NCI-H345 treated with DMSO at 0.1 percent for 48 hours (cell line): Measurements from ENCODE around the gene FXYD7.
"Not testable (repeated sequence)": the region's sequence is repeated elsewhere in the genome, so short reads cannot be mapped to it uniquely, and the experiment has no call there.

ENCODE experiments used
- DNase-seq: peaks from one replicate; lab custom pipeline; 2025; ENCODE audit not compliant: unreplicated experiment; lab: John Stamatoyannopoulos, UW

Gene FXYD7

DNA sequence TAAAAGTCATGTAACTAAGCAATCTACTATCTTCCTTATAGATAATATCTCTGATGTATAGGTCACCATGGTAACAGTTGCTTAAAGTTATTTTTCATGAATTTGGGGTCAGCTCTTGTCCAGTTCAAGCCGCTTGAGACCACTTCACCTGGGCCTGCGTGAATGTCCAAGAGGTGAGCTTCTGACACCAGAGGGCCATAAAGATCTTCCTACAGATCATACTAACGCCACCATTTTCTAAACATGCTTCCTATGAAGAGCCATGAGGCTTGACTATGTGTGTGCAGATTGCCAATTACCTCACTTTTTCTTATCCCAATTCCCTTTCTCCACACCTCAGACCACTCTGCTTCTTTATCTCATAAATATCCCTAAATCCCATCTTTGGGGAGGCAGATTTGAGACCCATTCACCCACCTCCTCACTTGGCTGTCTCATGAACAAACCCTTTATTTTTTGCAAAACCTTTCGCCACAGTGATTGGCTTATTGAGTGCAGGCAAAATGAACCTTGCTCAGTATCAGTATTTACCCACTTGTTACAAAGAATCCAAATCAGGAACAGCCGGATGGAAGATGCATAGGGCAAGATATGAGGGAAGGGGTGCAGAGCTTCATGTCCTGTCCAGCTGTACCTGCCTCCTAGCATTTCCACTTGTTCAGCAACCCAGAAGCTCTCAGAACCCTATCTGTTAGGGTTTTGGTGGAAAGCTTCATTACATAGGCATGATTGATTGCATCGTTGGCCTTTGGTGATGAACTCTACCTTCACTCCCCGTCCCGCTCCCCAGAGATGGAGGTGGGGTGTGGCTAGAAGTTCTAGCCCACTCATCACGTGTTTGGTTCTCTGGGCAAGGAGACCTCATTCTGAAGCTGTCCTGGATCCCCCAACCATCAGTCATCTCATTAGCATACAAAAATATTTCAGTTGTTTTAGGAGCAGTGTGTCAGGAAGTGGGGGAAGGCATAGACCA, 51.2 kb downstream of the FXYD7 start:
- DNase-seq = no peak

DNA sequence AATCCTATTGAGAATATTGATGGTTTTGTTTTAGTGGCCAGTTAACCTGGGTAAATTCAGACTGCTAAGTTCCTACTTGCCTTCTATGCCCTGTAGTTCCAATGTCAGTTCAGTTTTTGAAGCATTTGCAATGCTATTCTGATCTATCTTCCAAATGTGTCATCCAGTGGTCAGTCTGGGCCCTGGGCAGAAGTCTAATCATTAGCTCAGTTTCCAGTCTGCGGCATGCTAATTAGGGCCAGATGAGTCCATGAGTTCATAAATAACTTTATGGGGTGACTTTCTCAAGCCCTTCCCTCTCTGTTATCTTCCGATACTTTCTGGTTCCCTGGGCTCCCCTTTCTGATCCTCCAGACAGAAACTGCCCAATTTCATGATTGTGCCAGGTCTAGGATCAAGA, 52.8 kb downstream of the FXYD7 start:
- no peak for DNase-seq

DNA sequence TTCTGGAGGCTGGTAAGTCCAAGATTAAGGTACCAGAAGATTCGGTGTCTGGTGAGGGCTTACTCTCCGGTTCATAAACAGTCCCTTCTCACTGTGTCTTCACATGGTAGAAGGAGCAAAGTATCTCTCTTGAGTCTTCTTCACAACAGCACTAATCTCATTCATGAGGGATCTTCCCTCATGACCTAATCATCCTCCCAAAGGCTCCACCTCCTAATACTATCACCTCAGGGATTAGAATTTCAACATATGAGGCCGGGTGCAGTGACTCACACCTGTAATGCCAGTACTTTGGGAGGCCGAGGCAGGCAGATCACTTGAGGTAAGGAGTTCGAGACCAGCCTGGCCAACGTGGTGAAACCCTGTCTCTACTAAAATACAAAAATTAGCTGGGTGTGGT, 53.8 kb downstream of the FXYD7 start:
- not testable (repeated sequence) for DNase-seq

DNA sequence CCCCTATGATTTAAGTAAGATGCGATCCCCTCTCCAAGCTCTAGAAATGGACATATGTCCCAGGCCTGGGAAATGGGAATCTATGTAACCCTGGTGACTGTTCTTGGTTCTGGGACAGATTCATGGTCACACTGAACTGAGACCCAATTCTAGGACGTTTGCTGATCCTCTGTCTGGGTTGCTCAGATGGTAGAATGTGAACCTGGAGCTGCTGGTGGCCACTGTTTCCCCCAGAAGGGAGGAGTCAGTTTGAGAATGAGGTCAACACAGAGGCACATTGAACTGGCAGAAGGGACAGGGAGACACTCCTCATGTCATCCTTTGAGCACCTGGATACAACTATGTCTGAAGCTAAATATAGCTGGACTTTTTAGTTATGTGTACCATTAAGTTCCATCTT, 56.4 kb downstream of the FXYD7 start:
- DNase-seq = no peak

DNA sequence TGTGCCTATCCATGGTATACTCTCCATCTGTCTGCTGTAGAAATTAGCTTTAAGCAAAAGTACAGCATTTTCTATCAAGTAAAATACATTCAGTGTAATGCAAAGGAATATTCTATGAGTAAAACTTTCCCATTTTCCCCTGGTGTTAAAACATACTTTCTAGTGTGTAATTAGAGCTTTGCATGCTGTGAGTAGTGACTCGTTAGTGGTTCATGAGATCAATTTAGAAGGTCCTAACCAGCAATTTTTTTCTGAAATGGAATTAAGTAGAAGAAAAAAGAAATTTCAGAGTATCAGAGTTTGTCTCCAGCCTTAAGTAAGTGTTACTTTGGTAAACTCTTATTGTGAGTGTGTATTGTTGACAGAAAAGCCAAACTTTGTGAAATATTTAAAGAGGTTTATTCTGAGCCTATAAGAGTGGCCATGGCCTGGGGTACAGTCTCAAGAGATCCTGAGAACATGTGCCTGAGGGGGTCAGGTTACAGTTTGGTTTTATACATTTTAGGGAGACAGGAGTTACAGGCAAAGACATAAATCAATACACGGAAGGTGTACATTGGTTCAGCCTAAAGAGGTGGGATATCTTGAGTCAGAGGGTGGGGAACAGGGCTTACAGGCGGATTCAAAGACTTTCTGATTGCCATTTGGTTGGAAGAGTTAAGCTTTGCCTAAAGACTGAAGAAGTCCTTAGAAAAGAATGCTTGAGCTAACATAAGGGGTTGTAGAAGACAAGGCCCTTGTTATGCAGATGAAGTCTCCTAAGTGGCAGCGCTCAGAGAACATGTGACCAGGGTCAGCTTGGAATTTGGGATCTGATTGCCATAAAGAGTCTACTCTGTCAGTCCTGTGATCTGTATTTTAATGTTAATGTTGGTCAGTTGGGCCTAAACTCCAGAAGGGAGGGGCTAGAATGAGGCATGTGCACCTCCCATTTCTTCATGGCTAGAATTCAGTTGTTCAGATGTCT, 60.0 kb downstream of the FXYD7 start:
- no peak for DNase-seq
